Spleen (tissue), 11 donors: ENCODE measurements around the gene LYRM4. TPM values are rescaled to one million over a fixed set of nuclear protein-coding genes. Genes with fewer than 3 reads are reported as not detected.

ENCODE experiments used
- DNase-seq: peaks from one replicate; pipeline ENCODE4 v3.0.0-alpha.2; 2020
- H3K27ac ChIP-seq, 8 donors: fragments of 200-600 bp; sonication (generic) in 7 of 8; 1 replicate in 4 of 8; 2 replicates in 4 of 8; pipeline versions ENCODE4 v1.5.0 to v1.8.0; 2016 to 2021; ENCODE audit warnings: inconsistent platforms in 4 of 8, mild to moderate bottlenecking in 4 of 8, moderate library complexity in 1 of 8
- H3K27me3 ChIP-seq, 7 donors: fragments of 200-600 bp; sonication (generic) in 6 of 7; replicated peaks in 1 of 7; 1 replicate in 4 of 7; 2 replicates in 3 of 7; pipeline versions ENCODE4 v1.5.0 to v1.8.0; 2016 to 2021; ENCODE audit warnings: inconsistent platforms in 3 of 7, mild to moderate bottlenecking in 1 of 7
- H3K36me3 ChIP-seq, 6 donors: fragments of 200-600 bp; sonication (generic) in 5 of 6; 1 replicate in 4 of 6; 2 replicates in 2 of 6; pipeline versions ENCODE4 v1.5.0 to v1.8.0; 2016 to 2021; ENCODE audit warnings: inconsistent platforms in 2 of 6
- H3K4me1 ChIP-seq, 6 donors: fragments of 200-600 bp; sonication (generic) in 5 of 6; 1 replicate in 3 of 6; 2 replicates in 3 of 6; pipeline versions ENCODE4 v1.5.0 to v1.8.0; 2016 to 2021; ENCODE audit warnings: inconsistent platforms in 3 of 6
- H3K4me3 ChIP-seq, 8 donors: fragments of 200-600 bp; sonication (generic) in 7 of 8; 1 replicate in 4 of 8; 2 replicates in 4 of 8; pipeline versions ENCODE4 v1.5.0 to v1.8.0; 2016 to 2021; ENCODE audit warnings: inconsistent platforms in 4 of 8, mild to moderate bottlenecking in 4 of 8, moderate library complexity in 2 of 8
- H3K9me3 ChIP-seq, 8 donors: fragments of 200-600 bp; sonication (generic) in 7 of 8; 1 replicate in 4 of 8; 2 replicates in 4 of 8; pipeline versions ENCODE4 v1.5.0 to v1.8.0; 2016 to 2021; ENCODE audit warnings: inconsistent platforms in 4 of 8
- POLR2A ChIP-seq, 3 donors: fragments of 450-650 bp; IDR thresholded peaks; one replicate each; pipeline ENCODE4 v1.5.1; 2017; ENCODE audit warnings: antibody characterized with exemption in 3 of 3, mild to moderate bottlenecking in 1 of 3
- POLR2AphosphoS5 ChIP-seq, 3 donors: sonication (generic); formaldehyde crosslinking; IDR thresholded peaks; one replicate each; pipeline ENCODE4 v1.5.1; 2017; ENCODE audit warnings: antibody characterized with exemption in 3 of 3
- WGBS, 5 donors: extraction: QIAGEN DNeasy Blood & Tissue Kit in 3 of 5; methylation state at CpG; one replicate each; pipeline versions ENCODE4 v1.1.5 to v1.1.7; 2013 to 2018; 5-methylcytosine and 5-hydroxymethylcytosine counted together
- intact Hi-C: fragments of 100-400 bp; cut with DNase I; formaldehyde crosslinking; loops from one replicate; pipeline ENCODE4 v1.15.0; 2023; ENCODE audit warnings: low total_unique reads
- polyA plus RNA-seq, 3 donors: library from polyadenylated mRNA; stranded (reverse); fragments of 200-250 nt; gene quantifications; one replicate each; pipeline ENCODE4 v1.2.1, GENCODE V29; 2013
- total RNA-seq, 7 donors: library from RNA; depleted of rRNA in 3 of 7; stranded (reverse); fragments of >200 nt in 3 of 7; fragmentation: NEBNext Ultra II Directional in 4 of 7; extraction: Animal tissue kit (Norgen Biotek cat#: 25700) in 4 of 7; gene quantifications; one replicate each; pipeline versions ENCODE4 v1.1.0 to v1.2.1, GENCODE V29; 2016 to 2021
- TF ChIP-seq, protein P1 (sequence below), 11 experiments: fragments of 200-600 bp in 7 of 11; fragments of 450-650 bp in 4 of 11; sonication (generic) in 4 of 11; IDR thresholded peaks in 8 of 11; conservative IDR thresholded peaks in 3 of 11; 1 replicate in 7 of 11; 2 replicates in 4 of 11; pipeline versions ENCODE4 v1.4.0 to v1.8.0; 2016 to 2021; ENCODE audit warnings: antibody characterized with exemption in 11 of 11, inconsistent platforms in 4 of 11, mild to moderate bottlenecking in 1 of 11
- donor health status: healthy with polysubstance abuse.
- donor health status: DM: no; HTN: no; CAD: no; lungs with moderate emphysema.
- donor health status: DM: no; HTN: no; CAD: no.
- donor health status: Bipolar disorder and iron deficiency.
- donor health status: healthy.
- donor health status: DM: no; HTN: no; CAD: no.
- donor health status: DM: yes; HTN: yes; CAD: no.

Gene LYRM4
- total and polyA plus RNA-seq, 10 donors: 32.1 to 58.1 (median 38.7) TPM

DNA sequence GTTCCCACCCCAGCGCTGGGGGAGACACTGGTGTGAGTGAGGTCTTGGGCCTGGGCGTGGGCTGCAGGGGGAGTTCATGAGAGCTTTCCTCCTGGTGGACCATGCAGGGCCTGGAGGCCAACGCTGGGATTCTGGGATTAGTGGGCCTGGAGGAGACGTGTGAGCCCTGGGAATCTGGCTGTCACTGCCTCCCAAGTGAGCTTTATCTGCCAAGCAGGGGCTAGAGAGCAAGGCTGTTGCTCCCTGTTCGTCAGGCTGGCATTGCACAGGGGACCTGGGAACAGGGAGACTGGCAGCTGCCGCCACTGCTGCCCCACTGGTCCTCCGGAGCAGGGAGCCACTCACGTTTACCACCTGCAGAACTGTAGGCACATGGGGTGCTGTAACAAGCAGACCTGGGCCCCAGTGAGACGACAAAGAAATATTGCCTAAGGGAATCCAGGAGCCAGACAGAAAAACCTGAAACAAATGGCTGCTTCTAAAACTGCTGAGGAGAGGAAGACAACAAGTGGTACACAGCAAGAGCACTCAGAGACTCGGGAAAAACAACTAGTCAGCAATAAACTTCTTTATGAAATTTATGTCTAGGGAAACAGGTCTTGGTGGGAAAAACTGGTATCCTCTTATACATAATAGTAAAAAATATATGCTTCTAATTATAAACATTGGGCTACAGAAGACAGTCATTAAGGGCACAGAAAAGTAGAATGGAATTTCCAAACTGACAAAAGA is 130.4 kb downstream of the LYRM4 start:
- TF ChIP-seq POLR2A (IDR thresholded peaks at IDR 0.05): no peak
- peak in 1 of 3 donors; percentile 64 for TF ChIP-seq POLR2AphosphoS5 (IDR thresholded peaks at IDR 0.05)
- no peaks in the 10 kb centered on the region for H3K9me3 ChIP-seq
- H3K36me3 ChIP-seq: no peaks in the 10 kb centered on the region
- no peak for DNase-seq
- H3K4me1 ChIP-seq: peaks cover 10 to 65% (median 44%) of the 10 kb centered on the region in 6 donors
- no peaks in the 10 kb centered on the region for H3K27me3 ChIP-seq
- WGBS, 5 donors: 57 to 82% (median 77%) methylated on average over 5 to 10 of the region's 10 CpGs
- H3K4me3 ChIP-seq: peak overlapping the region in 2 of 8 donors; percentile 42 to 65
- intact Hi-C loops: no loop called here
- peak overlapping the region in 7 of 8 donors; percentile 7 to 88 (median 78) for H3K27ac ChIP-seq

DNA sequence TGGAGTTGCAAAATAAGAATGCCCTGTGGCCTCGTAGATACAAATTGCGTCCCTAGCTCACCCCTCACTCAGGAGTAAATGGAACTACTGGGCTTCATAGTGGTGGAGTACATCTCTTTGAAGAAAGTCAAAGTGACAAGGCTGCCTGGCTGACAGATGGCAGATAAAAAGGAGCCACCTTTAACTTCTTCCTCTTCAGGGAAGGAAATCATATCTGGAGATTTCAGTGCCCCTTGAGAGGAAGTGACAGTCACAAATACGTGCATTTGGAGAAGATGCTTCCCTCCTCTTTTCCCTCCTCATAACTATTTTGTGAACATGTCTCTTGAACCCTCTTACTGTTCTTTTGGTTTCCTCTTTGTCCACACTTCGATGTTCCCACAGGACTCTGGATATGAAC is 132.4 kb downstream of the LYRM4 start:
- intact Hi-C loops: no loop called here
- no peak for TF ChIP-seq POLR2A (IDR thresholded peaks at IDR 0.05)
- TF ChIP-seq, protein P1, sequence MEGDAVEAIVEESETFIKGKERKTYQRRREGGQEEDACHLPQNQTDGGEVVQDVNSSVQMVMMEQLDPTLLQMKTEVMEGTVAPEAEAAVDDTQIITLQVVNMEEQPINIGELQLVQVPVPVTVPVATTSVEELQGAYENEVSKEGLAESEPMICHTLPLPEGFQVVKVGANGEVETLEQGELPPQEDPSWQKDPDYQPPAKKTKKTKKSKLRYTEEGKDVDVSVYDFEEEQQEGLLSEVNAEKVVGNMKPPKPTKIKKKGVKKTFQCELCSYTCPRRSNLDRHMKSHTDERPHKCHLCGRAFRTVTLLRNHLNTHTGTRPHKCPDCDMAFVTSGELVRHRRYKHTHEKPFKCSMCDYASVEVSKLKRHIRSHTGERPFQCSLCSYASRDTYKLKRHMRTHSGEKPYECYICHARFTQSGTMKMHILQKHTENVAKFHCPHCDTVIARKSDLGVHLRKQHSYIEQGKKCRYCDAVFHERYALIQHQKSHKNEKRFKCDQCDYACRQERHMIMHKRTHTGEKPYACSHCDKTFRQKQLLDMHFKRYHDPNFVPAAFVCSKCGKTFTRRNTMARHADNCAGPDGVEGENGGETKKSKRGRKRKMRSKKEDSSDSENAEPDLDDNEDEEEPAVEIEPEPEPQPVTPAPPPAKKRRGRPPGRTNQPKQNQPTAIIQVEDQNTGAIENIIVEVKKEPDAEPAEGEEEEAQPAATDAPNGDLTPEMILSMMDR (IDR thresholded peaks at IDR 0.05 in 8 of 11, conservative IDR thresholded peaks at IDR 0.05 in 3 of 11): no peak
- no peak for TF ChIP-seq POLR2AphosphoS5 (IDR thresholded peaks at IDR 0.05)
- Histone ChIP-seq H3K36me3 (no peaks in the 10 kb centered on the region), H3K27me3 (no peaks in the 10 kb centered on the region), H3K27ac (no peak overlapping the region), H3K9me3 (no peaks in the 10 kb centered on the region), H3K4me3 (no peak overlapping the region), H3K4me1 (peaks cover 7 to 67% (median 40%) of the 10 kb centered on the region in 6 donors)
- 50 to 61% (median 59%) methylated on average over 4 of the region's 4 CpGs for WGBS, 5 donors
- DNase-seq: no peak

DNA sequence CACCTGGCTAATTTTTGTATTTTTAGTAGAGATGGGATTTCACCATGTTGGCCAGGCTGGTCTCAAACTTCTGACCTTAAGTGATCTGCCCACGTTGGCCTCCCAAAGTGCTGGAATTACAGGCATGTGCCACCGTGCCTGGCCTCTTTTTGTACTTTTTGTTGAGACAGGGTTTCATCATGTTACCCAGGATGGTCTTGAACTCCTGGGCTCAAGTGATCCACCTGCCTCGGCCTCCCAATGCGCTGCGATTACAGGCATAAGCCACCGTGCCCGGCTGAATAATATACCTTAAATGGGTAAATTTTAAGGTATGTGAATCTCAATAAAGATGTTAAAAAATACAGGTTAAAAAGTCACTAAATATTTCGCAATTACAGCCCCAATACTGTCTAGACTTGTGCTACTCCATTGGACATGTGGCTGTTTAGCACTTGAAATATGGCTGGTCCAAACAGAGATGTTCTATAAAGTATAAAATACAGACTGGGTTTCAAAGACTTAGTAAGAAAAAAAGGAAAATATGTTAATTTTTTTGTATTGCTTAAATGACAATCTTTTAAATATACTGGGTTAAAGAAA is 133.6 kb downstream of the LYRM4 start:
- Histone ChIP-seq H3K9me3 (no peaks in the 10 kb centered on the region), H3K4me3 (no peak overlapping the region), H3K36me3 (no peaks in the 10 kb centered on the region), H3K27ac (no peak overlapping the region), H3K27me3 (no peaks in the 10 kb centered on the region), H3K4me1 (peaks cover 3 to 58% (median 29%) of the 10 kb centered on the region in 6 donors)
- intact Hi-C loops: no loop called here
- no peak for DNase-seq
- TF ChIP-seq POLR2AphosphoS5 (IDR thresholded peaks at IDR 0.05) (no peak), POLR2A (IDR thresholded peaks at IDR 0.05) (no peak)
- TF ChIP-seq, protein P1 (IDR thresholded peaks at IDR 0.05 in 8 of 11, conservative IDR thresholded peaks at IDR 0.05 in 3 of 11): no peak
- 81 to 92% (median 84%) methylated on average over 8 of the region's 8 CpGs for WGBS, 5 donors

DNA sequence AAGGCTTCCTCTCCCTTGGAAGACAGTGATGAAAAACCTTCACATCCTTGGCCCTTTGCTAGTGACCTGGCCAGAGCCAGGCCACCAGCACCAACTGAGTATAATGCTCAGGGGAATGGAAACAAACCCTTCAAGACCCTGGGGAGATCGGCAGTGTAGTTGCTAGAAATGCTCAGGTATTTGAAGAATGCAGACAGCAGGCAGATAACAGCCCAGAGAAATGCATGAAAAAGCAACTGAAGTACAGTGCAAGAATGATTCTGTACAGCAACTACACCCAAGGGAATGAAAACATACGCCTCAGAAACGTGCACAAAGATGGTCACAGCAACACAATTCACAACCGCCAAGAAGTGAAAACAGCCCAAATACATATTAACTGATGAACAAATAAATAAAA is 134.5 kb downstream of the LYRM4 start:
- TF ChIP-seq, protein P1 (IDR thresholded peaks at IDR 0.05 in 8 of 11, conservative IDR thresholded peaks at IDR 0.05 in 3 of 11): no peak
- TF ChIP-seq POLR2AphosphoS5 (IDR thresholded peaks at IDR 0.05) (no peak), POLR2A (IDR thresholded peaks at IDR 0.05) (no peak)
- Histone ChIP-seq H3K9me3 (no peaks in the 10 kb centered on the region), H3K4me3 (no peak overlapping the region), H3K36me3 (no peaks in the 10 kb centered on the region), H3K27me3 (no peaks in the 10 kb centered on the region), H3K4me1 (peaks cover 3 to 57% (median 23%) of the 10 kb centered on the region in 6 donors), H3K27ac (no peak overlapping the region)
- intact Hi-C loops: no loop called here
- WGBS, 5 donors: 59 to 82% (median 68%) methylated on average over 3 to 4 of the region's 4 CpGs
- no peak for DNase-seq
